ENCODE data around the gene WWOX.

The WWOX gene

GRCh38 chr16:78957317-78958100 lies 858.1 kb downstream of the WWOX start:
- DNase-seq (ENCODE audit: low read depth in 2 of 2, low spot score in 1 of 2) = no peak

- DNase-seq (ENCODE audit: low read depth in 2 of 2, low spot score in 1 of 2) = no peak
Measured at GRCh38 chr16:78961464-78961863, 862.0 kb downstream of the WWOX start.

DNA sequence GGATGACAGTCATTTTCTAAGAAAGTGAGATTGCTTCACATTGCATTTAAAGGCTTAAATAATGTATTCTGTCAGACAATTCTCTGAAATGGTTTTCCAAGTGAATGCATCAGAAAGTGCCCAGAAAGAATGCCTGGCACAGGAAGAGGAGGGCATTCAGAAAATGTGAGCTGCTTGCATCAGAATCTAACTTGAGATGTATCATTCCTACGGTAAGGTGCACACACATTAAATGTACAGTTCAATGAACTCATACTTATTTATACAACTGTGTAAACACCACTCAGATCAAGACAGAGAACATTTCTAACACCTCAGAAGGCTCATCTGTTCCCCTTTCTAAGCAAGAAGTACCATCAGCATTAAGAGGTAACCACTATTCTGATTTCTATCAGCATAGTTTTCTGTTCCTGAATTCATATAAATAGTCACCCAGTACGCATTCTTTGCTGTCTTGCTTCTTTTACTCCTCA lies 863.0 kb downstream of the WWOX start:
- DNase-seq (ENCODE audit: low read depth in 2 of 2, low spot score in 1 of 2) = no peak

DNA sequence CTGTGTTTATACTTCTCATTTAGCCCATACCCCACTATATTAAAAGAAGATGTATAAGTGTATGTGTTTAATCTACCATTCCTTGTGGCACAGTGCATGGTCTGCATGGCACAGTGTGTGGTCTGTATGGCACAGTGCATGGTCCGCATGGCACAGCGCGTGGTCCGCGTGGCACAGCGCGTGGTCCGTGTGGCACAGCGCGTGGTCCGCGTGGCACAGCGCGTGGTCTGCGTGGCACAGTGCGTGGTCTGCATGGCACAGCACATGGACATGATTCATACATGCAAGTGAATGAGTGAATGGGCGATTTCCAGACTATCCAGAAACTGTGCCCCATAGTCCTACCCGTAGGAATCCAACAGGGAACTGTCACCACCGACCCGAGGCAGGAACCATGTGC lies 868.5 kb downstream of the WWOX start:
- no peak for DNase-seq (ENCODE audit: low read depth in 2 of 2, low spot score in 1 of 2)

- no peak for DNase-seq (ENCODE audit: low read depth in 2 of 2, low spot score in 1 of 2)
Measured at GRCh38 chr16:78969721-78970120, 870.3 kb downstream of the WWOX start.

DNA sequence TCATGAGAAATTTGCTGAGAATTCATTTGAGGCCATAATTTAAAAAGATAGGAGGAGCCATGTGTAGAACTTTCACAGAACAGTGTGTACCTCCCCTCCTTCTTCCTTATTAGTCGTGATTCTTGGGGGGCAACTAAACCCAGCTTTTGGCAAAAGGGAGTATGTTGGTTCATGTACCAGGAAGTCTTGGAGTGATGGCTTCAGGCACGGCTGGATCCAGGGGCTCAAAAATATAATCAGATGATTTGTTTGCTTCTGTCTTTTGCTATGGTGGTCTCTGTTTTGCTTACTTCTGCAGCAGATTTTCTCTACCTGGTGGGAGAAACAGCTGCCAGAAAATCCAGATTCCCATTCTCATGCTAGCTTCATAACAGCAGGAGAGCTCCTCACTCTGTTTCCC lies 871.2 kb downstream of the WWOX start:
- no peak for DNase-seq (ENCODE audit: low read depth in 2 of 2, low spot score in 1 of 2)

DNA sequence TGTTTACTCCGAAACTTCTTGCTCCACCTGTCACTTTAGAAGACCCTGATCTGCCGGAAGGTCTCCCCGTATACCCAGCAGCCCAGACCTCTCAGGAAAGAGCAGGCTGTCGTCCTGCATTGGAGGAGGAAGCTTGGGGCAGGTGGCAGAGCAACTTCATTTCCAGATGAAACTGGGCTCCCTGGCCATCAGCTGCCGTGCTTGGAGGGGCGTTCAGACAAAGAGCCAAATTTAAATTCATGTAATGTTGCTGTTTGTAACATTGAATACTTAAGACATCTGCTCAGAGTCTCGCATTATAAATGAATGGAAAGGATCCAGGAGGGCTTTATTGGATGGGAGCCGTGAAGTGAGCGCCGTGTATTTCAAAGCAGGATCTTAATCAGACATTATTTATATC lies 872.6 kb downstream of the WWOX start:
- no peak for DNase-seq (ENCODE audit: low read depth in 2 of 2, low spot score in 1 of 2)

DNA sequence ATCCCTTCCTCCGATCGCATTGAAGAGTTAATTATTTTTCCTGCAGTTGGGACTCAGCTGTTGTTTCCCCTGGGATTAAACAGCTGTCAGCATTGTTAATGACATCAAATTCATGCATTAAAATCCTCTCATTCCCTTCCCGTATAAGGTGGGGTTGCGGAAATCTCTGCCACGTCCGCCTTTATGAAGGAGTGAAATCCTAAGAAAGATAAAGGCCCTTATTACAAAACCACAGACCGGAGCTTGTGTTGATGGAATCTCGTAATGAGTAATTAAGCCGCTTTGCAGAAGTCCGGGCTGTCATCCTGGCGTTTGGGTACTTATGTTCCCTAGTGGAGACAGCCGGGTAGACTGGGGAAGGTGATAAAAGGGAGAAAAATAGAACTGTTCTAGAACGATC lies 873.5 kb downstream of the WWOX start:
- DNase-seq (ENCODE audit: low read depth in 2 of 2, low spot score in 1 of 2) = no peak

DNA sequence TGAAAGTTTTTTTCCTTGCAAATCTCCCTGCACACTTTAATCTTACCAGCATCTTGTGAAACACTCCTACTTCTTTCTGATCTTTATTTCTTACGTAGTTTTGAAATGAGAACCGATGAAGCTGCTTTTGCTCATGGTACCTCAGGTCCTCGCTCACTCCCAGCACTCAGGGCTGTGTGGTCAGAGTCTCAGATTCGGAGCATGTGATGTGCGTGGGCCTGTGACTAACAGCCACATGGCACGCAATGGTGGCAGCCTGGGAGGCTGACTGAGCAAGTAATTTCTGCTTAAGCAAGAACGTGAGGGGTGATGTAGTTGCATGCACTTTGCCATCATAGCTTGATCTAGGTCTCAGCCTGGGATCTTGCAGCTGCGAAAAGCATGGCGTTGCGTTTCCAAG lies 876.8 kb downstream of the WWOX start:
- no peak for DNase-seq (ENCODE audit: low read depth in 2 of 2, low spot score in 1 of 2)

DNA sequence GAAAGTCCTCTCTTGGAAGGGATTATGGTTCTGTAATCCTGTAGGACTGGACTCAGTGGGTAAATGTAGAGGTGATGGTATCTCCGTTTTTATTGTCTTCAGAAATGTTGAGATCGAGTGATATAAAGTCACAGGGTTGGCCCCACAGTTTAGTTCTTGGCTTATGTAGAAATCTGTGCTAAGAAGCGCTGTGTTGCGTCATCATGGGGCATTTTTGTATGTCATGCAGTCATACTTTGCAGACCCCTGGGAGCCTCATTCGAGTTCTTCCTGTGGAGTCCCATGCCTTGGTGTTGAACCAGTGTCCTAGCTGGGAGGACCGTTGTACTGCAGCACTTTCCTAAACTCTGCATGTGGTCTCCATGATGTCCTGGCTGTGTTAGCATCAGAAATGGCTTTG lies 881.4 kb downstream of the WWOX start:
- no peak for DNase-seq (ENCODE audit: low read depth in 2 of 2, low spot score in 1 of 2)

GRCh38 chr16:78982096-78982744 lies 882.8 kb downstream of the WWOX start:
- DNase-seq (ENCODE audit: low read depth in 2 of 2, low spot score in 1 of 2) = no peak

GRCh38 chr16:78984324-78984723 lies 884.9 kb downstream of the WWOX start:
- no peak for DNase-seq (ENCODE audit: low read depth in 2 of 2, low spot score in 1 of 2)

DNA sequence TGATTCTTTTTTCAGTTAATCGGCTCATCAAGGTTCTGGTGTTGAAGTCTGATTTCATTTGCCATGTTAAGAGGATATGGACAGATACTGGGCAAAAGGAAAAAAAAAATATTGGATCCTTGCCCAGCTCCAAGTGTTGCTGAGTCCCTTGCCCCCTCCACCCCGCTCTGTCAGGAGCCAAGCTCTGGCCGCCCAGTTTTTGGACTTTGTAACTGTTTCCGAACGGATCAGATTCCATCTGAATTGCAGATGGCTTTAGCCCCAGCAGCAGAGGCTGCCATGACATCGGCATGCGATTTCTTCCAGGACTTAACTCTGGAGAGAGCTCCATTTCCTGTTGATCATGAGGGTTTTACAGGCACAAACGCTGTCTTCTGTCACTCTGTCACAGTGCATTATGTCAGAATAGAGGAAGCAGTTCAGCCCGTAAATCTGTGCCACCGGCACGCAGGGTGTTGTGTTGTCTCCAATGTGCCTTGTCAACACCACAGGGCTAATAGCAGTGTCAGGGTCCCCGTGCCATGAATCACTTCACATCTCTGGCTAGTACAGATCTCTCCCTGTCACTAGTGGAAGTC lies 885.5 kb downstream of the WWOX start:
- DNase-seq (ENCODE audit: low read depth in 2 of 2, low spot score in 1 of 2) = no peak

GRCh38 chr16:78985716-78986605 lies 886.5 kb downstream of the WWOX start:
- no peak for DNase-seq (ENCODE audit: low read depth in 2 of 2, low spot score in 1 of 2)

- DNase-seq (ENCODE audit: low read depth in 2 of 2, low spot score in 1 of 2) = no peak
Measured at GRCh38 chr16:78987666-78988065, 888.2 kb downstream of the WWOX start.

- no peak for DNase-seq (ENCODE audit: low read depth in 2 of 2, low spot score in 1 of 2)
Measured at GRCh38 chr16:78988361-78988969, 889.0 kb downstream of the WWOX start.

DNA sequence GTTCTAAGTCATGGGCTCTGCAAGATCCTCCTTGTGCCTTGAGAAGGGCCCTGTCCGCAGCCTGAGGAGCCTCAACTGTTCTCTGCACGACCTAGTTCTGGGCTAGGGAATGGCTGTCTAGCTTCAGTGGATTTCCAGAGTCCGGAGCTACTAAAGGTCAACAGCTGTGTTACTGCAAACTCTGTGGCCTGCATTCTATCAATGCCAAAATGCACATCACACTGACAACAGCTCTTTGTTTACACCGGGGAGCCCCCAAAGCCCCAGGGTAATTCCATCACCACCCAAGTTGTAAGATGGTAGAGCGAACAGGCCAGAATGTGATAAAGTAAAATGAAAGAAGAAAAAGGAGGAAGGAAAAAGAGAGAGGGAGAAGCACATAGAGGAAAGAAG lies 890.9 kb downstream of the WWOX start:
- no peak for DNase-seq (ENCODE audit: low read depth in 2 of 2, low spot score in 1 of 2)

GRCh38 chr16:78992001-78992400 lies 892.5 kb downstream of the WWOX start:
- no peak for DNase-seq (ENCODE audit: low read depth in 2 of 2, low spot score in 1 of 2)

- no peak for DNase-seq (ENCODE audit: low read depth in 2 of 2, low spot score in 1 of 2)
Measured at GRCh38 chr16:78993346-78993745, 893.9 kb downstream of the WWOX start.

GRCh38 chr16:78994135-78994745 lies 894.8 kb downstream of the WWOX start:
- DNase-seq (ENCODE audit: low read depth in 2 of 2, low spot score in 1 of 2) = no peak

GRCh38 chr16:78995441-78995840 lies 896.0 kb downstream of the WWOX start:
- DNase-seq (ENCODE audit: low read depth in 2 of 2, low spot score in 1 of 2) = no peak
